HepG2 (cell line): ENCODE measurements around the gene LITAF. TPM values are rescaled to one million over a fixed set of nuclear protein-coding genes. Genes with fewer than 3 reads are reported as not detected.

Source experiments
- ATAC-seq: fragments of 200-7000 bp; cut with Tn5 transposase; 3 replicates; pipeline ENCODE4 v1.9.1; 2020; ENCODE audit warnings: mild to moderate bottlenecking, moderate library complexity
- BruUV-seq: library from RNA; stranded (reverse); fragments of 400-500 nt; replicated peaks from 2 replicates; lab custom pipeline; 2021; lab: Mats Ljungman, UMichigan
- CTCF ChIA-PET: fragments of 300-600 bp; formaldehyde crosslinking; extraction: SDS; loops from one replicate; lab custom pipeline; 2021; ENCODE audit warnings: low total read pairs, inconsistent platforms, low intra/inter-chr PET ratio; lab: Yijun Ruan, JAX
- POLR2A ChIA-PET: fragments of 350-600 bp; sonication (Branson Sonifier 250); formaldehyde crosslinking; loops from one replicate; lab custom pipeline; 2020; ENCODE audit warnings: antibody characterized with exemption, inconsistent platforms; lab: Yijun Ruan, JAX
- DNase-seq: peaks from one replicate; pipeline ENCODE4 v3.0.0-alpha.2; 2015; ENCODE audit warnings: low spot score
- FAIRE-seq: peaks from 3 replicates; lab custom pipeline; 2011; peaks lifted over from hg19 to GRCh38; lab: Jason Lieb, UNC
- H2AFZ ChIP-seq: one replicate; pipeline ENCODE4 v1.6.1; 2011; ENCODE audit warnings: low read length, inconsistent platforms
- H3K27ac ChIP-seq: fragments of 300-600 bp; 3 replicates; pipeline ENCODE4 v1.8.0; 2011; ENCODE audit warnings: mixed run types, mild to moderate bottlenecking, mixed read lengths, low read length, inconsistent platforms; ENCODE audit not compliant: insufficient read depth; ENCODE audit errors: extremely low read length
- H3K27me3 ChIP-seq, 2 experiments: fragments of 200-600 bp in 1 of 2; 2 replicates in 1 of 2; 3 replicates in 1 of 2; pipeline versions ENCODE4 v1.6.0 to v1.8.0; 2011; ENCODE audit warnings: low read length in 2 of 2, mild to moderate bottlenecking in 2 of 2, moderate library complexity in 2 of 2, inconsistent platforms in 1 of 2; ENCODE audit not compliant: insufficient read depth in 2 of 2, control insufficient read depth in 1 of 2
- H3K36me3 ChIP-seq, 2 experiments: fragments of 200-600 bp in 1 of 2; replicated peaks in 1 of 2; 2 replicates in 1 of 2; 3 replicates in 1 of 2; pipeline versions ENCODE4 v1.5.1 to v1.8.0; 2011; ENCODE audit warnings: low read length in 2 of 2, inconsistent platforms in 1 of 2; ENCODE audit not compliant: insufficient read depth in 2 of 2, control insufficient read depth in 1 of 2
- H3K4me1 ChIP-seq: 2 replicates; pipeline ENCODE4 v1.5.1; 2012; ENCODE audit warnings: low read length, inconsistent platforms; ENCODE audit not compliant: insufficient read depth
- H3K4me2 ChIP-seq: 2 replicates; pipeline ENCODE4 v1.6.0; 2011; ENCODE audit warnings: low read depth, low read length, inconsistent platforms
- H3K4me3 ChIP-seq, 3 experiments: fragments of 200-600 bp in 1 of 3; sonication (generic), shearing (Covaris generic) in 1 of 3; replicated peaks in 1 of 3; 2 replicates each; pipeline ENCODE4 v1.5.1; 2011 to 2016; ENCODE audit warnings: low read length in 3 of 3, inconsistent platforms in 2 of 3, low read depth in 2 of 3, mild to moderate bottlenecking in 2 of 3, control low read depth in 1 of 3, mixed read lengths in 1 of 3; ENCODE audit not compliant: insufficient read depth in 1 of 3
- H3K79me2 ChIP-seq: one replicate; pipeline ENCODE4 v1.6.1; 2011; ENCODE audit warnings: low read length, inconsistent platforms; ENCODE audit not compliant: insufficient read depth
- H3K9ac ChIP-seq: 2 replicates; pipeline ENCODE4 v1.6.0; 2011; ENCODE audit warnings: mild to moderate bottlenecking, low read depth, low read length, inconsistent platforms; ENCODE audit not compliant: insufficient read depth
- H3K9me3 ChIP-seq: 2 replicates; pipeline ENCODE4 v1.5.1; 2012; ENCODE audit warnings: mild to moderate bottlenecking, low read length
- H4K20me1 ChIP-seq: 2 replicates; pipeline ENCODE4 v1.6.0; 2011; ENCODE audit warnings: inconsistent platforms, mild to moderate bottlenecking, low read length, moderate library complexity; ENCODE audit not compliant: insufficient read depth
- AHR ChIP-seq: IDR thresholded peaks from 2 replicates; pipeline ENCODE4 v1.6.1; 2018; ENCODE audit warnings: missing genetic modification reagents, missing compliant biosample characterization
- ATF7 ChIP-seq, 2 experiments: fragments of 450-650 bp in 1 of 2; sonication (generic) in 1 of 2; formaldehyde crosslinking in 1 of 2; IDR thresholded peaks; 2 replicates each; pipeline versions ENCODE4 v1.4.0 to v1.6.1; 2016 to 2020; ENCODE audit warnings: antibody characterized with exemption in 1 of 2, mild to moderate bottlenecking in 1 of 2, missing genetic modification reagents in 1 of 2
- DNMT1 ChIP-seq: sonication (generic); formaldehyde crosslinking; IDR thresholded peaks from 2 replicates; pipeline ENCODE4 v1.5.1; 2020; ENCODE audit warnings: mild to moderate bottlenecking, missing genetic modification reagents
- HNF4A ChIP-seq: sonication (generic); formaldehyde crosslinking; IDR thresholded peaks from 2 replicates; pipeline ENCODE4 v1.4.0; 2020; ENCODE audit warnings: missing genetic modification reagents
- HOXA3 ChIP-seq: sonication (generic); formaldehyde crosslinking; IDR thresholded peaks from 2 replicates; pipeline ENCODE4 v1.5.0; 2020; ENCODE audit warnings: missing genetic modification reagents
- KLF12 ChIP-seq: sonication (generic); formaldehyde crosslinking; IDR thresholded peaks from 2 replicates; pipeline ENCODE4 v1.4.0; 2020; ENCODE audit warnings: missing genetic modification reagents, borderline replicate concordance
- NFRKB ChIP-seq: fragments of 450-650 bp; IDR thresholded peaks from 2 replicates; pipeline ENCODE4 v1.6.1; 2017
- NFYC ChIP-seq: IDR thresholded peaks from 2 replicates; pipeline ENCODE4 v1.6.1; 2016; ENCODE audit warnings: missing genetic modification reagents, missing compliant biosample characterization
- THRA ChIP-seq: sonication (generic); formaldehyde crosslinking; IDR thresholded peaks from 2 replicates; pipeline ENCODE4 v1.4.0; 2020; ENCODE audit warnings: missing genetic modification reagents, borderline replicate concordance
- ZBTB33 ChIP-seq: sonication (generic); formaldehyde crosslinking; IDR thresholded peaks from 2 replicates; pipeline ENCODE4 v1.4.0; 2020; ENCODE audit warnings: missing genetic modification reagents
- ZBTB38 ChIP-seq: sonication (generic); formaldehyde crosslinking; IDR thresholded peaks from 2 replicates; pipeline ENCODE4 v1.5.1; 2020; ENCODE audit warnings: mild to moderate bottlenecking, missing genetic modification reagents
- ZBTB4 ChIP-seq: sonication (generic); formaldehyde crosslinking; IDR thresholded peaks from 2 replicates; pipeline ENCODE4 v1.4.0; 2020; ENCODE audit warnings: missing genetic modification reagents, mild to moderate bottlenecking, borderline replicate concordance
- ZNF282 ChIP-seq: fragments of 450-650 bp; IDR thresholded peaks from 2 replicates; pipeline ENCODE4 v1.6.1; 2018; ENCODE audit not compliant: partially characterized antibody
- ZNF563 ChIP-seq: sonication (generic); formaldehyde crosslinking; IDR thresholded peaks from 2 replicates; pipeline ENCODE4 v1.8.0; 2022; ENCODE audit warnings: mild to moderate bottlenecking, moderate library complexity, missing genetic modification reagents
- ZNF768 ChIP-seq: sonication (generic); formaldehyde crosslinking; IDR thresholded peaks from 2 replicates; pipeline ENCODE4 v1.4.0; 2020; ENCODE audit warnings: missing genetic modification reagents
- WGBS: methylation state at CpG from one replicate; pipeline ENCODE4 v1.1.6; 2017; ENCODE audit warnings: low lambda C conversion rate; 5-methylcytosine and 5-hydroxymethylcytosine counted together
- in situ Hi-C: cut with HindIII; loops from 2 replicates; pipeline ENCODE4 v1.10.0; 2017; ENCODE audit warnings: low pct_unique_long_range_greater_than_20kb; ENCODE audit not compliant: extremely low pct_ligation_motif_present
- intact Hi-C: fragments of 100-400 bp; cut with micrococcal nuclease; formaldehyde crosslinking; loops from one replicate; pipeline ENCODE4 v1.10.0; 2022; ENCODE audit not compliant: unreplicated experiment
- polyA plus RNA-seq, 8 experiments: library from polyadenylated mRNA; depleted of rRNA in 3 of 8; stranded (reverse) in 7 of 8; unstranded in 1 of 8; fragments of >200 nt; fragmentation: Illumina TruSeq in 4 of 8; extraction: Trizol in 4 of 8; gene quantifications; 2 replicates each; pipeline versions ENCODE4 v1.2.1 to v1.2.3, GENCODE V29; 2011 to 2016; ENCODE audit warnings: low read depth in 4 of 8, missing spikeins in 1 of 8, mixed read lengths in 1 of 8; ENCODE audit not compliant: insufficient read depth in 1 of 8
- total RNA-seq, 5 experiments: library from RNA; depleted of rRNA; stranded (reverse); fragments of >200 nt; fragmentation: Illumina TruSeq; extraction: Trizol; gene quantifications; 2 replicates each; pipeline ENCODE4 v1.2.3, GENCODE V29; 2016; ENCODE audit warnings: low read depth in 1 of 5

The LITAF gene
- total and polyA plus RNA-seq, 2 of the 13 experiments (the other 11 are each of a cell fraction or from before 2014, with no cell fraction given), result 80.1 to 141 TPM

DNA sequence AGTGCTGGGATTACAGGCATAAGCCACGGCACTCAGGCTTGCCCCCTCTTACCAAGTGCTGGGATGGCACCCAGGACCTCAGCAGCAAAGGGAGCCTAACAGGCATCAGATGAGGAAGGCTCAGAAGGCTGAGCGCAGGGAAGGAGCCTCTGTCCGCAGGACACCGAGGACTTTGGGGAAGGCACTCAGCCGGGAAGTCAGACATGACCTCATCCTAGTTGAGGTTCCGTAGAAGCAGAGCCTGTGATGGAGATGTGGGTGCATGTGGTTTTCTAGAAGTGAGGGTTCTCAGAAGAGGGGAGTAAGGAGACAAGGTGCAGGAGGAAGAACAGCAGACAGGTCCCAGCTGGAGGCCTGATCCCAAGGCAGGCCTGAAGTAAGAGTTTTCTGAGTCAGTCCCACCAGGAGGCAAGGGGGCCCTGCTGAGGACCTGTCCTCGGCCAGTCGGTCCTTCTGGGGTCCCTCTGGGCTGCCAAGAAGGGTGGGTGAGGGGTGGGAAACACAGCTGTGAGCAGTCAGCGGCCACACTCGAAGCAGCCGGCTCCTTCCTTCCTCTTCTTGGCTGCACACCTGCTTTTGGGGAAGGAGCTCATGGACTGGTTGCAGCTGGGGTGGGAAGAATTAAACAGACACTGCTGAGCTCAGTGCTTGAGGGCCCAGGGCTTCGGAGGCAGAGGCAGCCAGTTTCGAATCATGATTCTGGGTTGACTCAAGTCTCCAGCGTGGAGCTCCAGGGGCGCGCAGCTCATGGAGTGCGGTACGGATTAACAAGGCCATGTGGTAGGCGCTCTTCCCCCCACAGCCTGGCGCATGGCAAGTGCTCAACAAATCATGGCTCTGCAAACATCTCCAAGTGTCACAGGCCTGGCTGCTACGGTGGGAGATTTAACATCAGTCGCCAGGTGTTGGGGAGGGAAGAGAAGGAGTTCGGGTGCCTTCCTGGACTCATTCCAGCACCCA is 42.6 kb upstream of the LITAF start:
- Histone ChIP-seq H3K9me3 (no peaks in the 10 kb centered on the region), H3K4me2 (peak overlapping the region; percentile 67), H3K4me3 (peak overlapping the region in 1 of 3 experiments; percentile 34; a peak in 1 of 6 replicates), H2AFZ (no peak overlapping the region), H3K27ac (no peak overlapping the region), H3K27me3 (no peaks in the 10 kb centered on the region; a peak in 1 of 5 replicates), H3K79me2 (no peaks in the 10 kb centered on the region), H4K20me1 (no peaks in the 10 kb centered on the region), H3K4me1 (peaks cover 65% of the 10 kb centered on the region), H3K9ac (peak overlapping the region; percentile 19; the same call in 1 of the 2 replicates), H3K36me3 (no peaks in the 10 kb centered on the region)
- ATAC-seq (no peak), FAIRE-seq (no peak), DNase-seq (no peak)
- 78% methylated on average over 23 of the region's 23 CpGs for WGBS
- intact Hi-C loops (loop anchor here (2.0 kb wide), 1 partner anchor 35 kb away; no protein-coding TSS in a partner anchor), in situ Hi-C loops (no loop called here)
- BruUV-seq, result no TSS peak
- CTCF ChIA-PET, result interaction anchor here (1.2 kb wide), 1 partner anchor 98 kb away, joined by 3 read pairs; no protein-coding TSS in a partner anchor
- POLR2A ChIA-PET, result interaction anchor here (0.6 to 2.2 kb wide), 9 partner anchors 7 to 212 kb away, joined by 3 to 8 read pairs (median 4); partner anchors contain the start of gene ZC3H7A
- TF ChIP-seq HNF4A, result 0 out of 2 replicates have a peak, but pooled peaks have one; percentile 1
- TF ChIP-seq ATF7 (IDR thresholded peaks at IDR 0.05), result 0 out of 2 replicates have a peak, but pooled peaks have one; percentile 44
- no peak for TF ChIP-seq ATF7 (CRISPR knock-in tag; IDR thresholded peaks at IDR 0.05)
- TF ChIP-seq THRA, result no peak
- no peak for TF ChIP-seq NFRKB
- TF ChIP-seq ZBTB4, result peak; percentile 25; the same call in 1 of the 2 replicates
- TF ChIP-seq ZNF282, result no peak
- TF ChIP-seq ZNF563 (CRISPR knock-in tag), result 0 out of 2 replicates have a peak, but pooled peaks have one; percentile 11
- TF ChIP-seq ZNF768, result peak; percentile 31; the same call in 1 of the 2 replicates
- TF ChIP-seq DNMT1 (CRISPR knock-in tag), result 0 out of 2 replicates have a peak, but pooled peaks have one; percentile 30
- TF ChIP-seq HOXA3 (CRISPR knock-in tag), result peak; percentile 12; the same call in 1 of the 2 replicates
- TF ChIP-seq KLF12 (CRISPR knock-in tag), result no peak
- 0 out of 2 replicates have a peak, but pooled peaks have one; percentile 14 for TF ChIP-seq AHR
- peak; percentile 84 for TF ChIP-seq ZBTB33 (CRISPR knock-in tag)
- 0 out of 2 replicates have a peak, but pooled peaks have one; percentile 15 for TF ChIP-seq ZBTB38
- no peak for TF ChIP-seq NFYC (CRISPR knock-in tag)
